HFFc6 (cell line): Measurements from ENCODE around the gene APEH. TPM values are rescaled to one million over a fixed set of nuclear protein-coding genes. Genes with fewer than 3 reads are reported as not detected.

ENCODE experiments used
- DNase-seq: peaks from one replicate; pipeline ENCODE4 v3.0.0-alpha.2; 2018
- H3K27ac Mint-ChIP-seq: 2 replicates; pipeline ENCODE4 v1.8.0; 2020; ENCODE audit warnings: mild to moderate bottlenecking, mixed read lengths
- H3K27me3 Mint-ChIP-seq: 2 replicates; pipeline ENCODE4 v1.8.0; 2021; ENCODE audit warnings: mild to moderate bottlenecking, moderate library complexity, mixed read lengths; ENCODE audit not compliant: insufficient read depth
- H3K36me3 Mint-ChIP-seq: 2 replicates; pipeline ENCODE4 v1.8.0; 2021; ENCODE audit warnings: low read depth, mixed read lengths
- H3K4me1 Mint-ChIP-seq: 2 replicates; pipeline ENCODE4 v1.8.0; 2020; ENCODE audit warnings: low read depth, mixed read lengths
- H3K4me3 Mint-ChIP-seq: 2 replicates; pipeline ENCODE4 v1.8.0; 2020; ENCODE audit warnings: mild to moderate bottlenecking, moderate library complexity, mixed read lengths
- H3K9me3 Mint-ChIP-seq: 2 replicates; pipeline ENCODE4 v1.8.0; 2020; ENCODE audit warnings: mild to moderate bottlenecking, mixed read lengths
- total RNA-seq, 6 experiments: library from RNA; stranded (reverse); fragmentation: NEBNext Ultra II Directional; extraction: Animal tissue kit (Norgen Biotek cat#: 25700); gene quantifications; 2 replicates in 1 of 6; 3 replicates in 5 of 6; pipeline ENCODE4 v1.2.3, GENCODE V29; 2021
- TF ChIP-seq, protein P1 (sequence below): fragments of 200-600 bp; sonication (generic); IDR thresholded peaks from 2 replicates; pipeline ENCODE4 v1.5.0; 2021; ENCODE audit warnings: antibody characterized with exemption, mild to moderate bottlenecking

The APEH gene
- total RNA-seq, 6 experiments from 2014 or later = 98.5 to 126 (median 112) TPM

DNA sequence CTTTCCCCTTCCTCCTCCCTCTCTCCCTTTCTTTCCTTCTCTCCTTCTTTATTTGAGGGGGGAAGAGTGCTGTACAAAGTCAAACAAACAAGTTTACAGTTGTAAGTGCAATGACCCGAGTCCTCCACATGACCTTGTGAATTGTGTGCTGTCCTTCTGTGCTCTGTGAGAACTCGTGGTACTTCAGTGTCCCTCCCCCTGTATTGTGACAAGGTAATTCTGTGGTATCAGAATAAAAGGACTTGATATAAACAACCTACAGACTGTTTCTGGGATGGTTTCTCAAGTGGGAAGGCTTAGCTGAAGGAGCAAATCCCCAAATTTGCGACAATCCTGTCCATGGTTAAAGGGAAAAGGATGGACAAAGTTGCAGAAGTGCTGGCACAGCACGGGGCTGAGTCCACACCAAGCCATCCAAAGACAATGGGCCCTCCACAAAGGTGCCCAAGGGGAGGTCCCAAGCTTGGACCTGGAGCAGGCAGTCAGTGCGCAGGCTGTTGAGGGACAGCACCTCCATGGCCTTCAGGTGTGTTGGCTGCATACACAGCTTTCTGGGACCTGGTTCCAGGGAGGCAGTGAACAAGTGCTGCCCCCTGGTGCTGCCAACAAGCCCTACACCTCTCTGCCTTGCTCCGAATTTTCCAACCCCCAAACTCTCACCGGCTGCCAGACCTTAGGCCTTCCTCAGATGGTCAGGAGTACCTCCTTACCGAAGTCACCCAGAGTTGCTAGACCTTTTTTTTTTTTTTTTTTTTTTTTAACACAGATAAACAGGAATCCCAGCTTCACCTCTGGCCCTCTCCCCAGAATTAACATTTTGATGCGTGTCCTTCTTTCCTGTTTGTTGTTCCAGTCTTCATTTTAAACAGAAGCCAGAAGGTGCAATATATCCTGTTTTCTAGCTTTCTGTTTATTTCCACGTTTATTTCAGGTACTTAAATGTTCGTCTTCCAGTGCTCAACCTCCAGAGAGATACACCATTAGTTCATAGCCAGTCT, 2.6 kb upstream of the APEH start:
- DNase-seq = peak; percentile 43
- H3K27ac Mint-ChIP-seq = peak overlapping the region; percentile 64; the same call in 1 of the 2 replicates
- TF ChIP-seq, protein P1, sequence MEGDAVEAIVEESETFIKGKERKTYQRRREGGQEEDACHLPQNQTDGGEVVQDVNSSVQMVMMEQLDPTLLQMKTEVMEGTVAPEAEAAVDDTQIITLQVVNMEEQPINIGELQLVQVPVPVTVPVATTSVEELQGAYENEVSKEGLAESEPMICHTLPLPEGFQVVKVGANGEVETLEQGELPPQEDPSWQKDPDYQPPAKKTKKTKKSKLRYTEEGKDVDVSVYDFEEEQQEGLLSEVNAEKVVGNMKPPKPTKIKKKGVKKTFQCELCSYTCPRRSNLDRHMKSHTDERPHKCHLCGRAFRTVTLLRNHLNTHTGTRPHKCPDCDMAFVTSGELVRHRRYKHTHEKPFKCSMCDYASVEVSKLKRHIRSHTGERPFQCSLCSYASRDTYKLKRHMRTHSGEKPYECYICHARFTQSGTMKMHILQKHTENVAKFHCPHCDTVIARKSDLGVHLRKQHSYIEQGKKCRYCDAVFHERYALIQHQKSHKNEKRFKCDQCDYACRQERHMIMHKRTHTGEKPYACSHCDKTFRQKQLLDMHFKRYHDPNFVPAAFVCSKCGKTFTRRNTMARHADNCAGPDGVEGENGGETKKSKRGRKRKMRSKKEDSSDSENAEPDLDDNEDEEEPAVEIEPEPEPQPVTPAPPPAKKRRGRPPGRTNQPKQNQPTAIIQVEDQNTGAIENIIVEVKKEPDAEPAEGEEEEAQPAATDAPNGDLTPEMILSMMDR = peak; percentile 92
- H3K36me3 Mint-ChIP-seq = peaks cover 3% of the 10 kb centered on the region
- no peaks in the 10 kb centered on the region for H3K9me3 Mint-ChIP-seq
- H3K4me1 Mint-ChIP-seq = peaks cover 27% of the 10 kb centered on the region
- peak overlapping the region; percentile 68 for H3K4me3 Mint-ChIP-seq
- no peaks in the 10 kb centered on the region for H3K27me3 Mint-ChIP-seq

DNA sequence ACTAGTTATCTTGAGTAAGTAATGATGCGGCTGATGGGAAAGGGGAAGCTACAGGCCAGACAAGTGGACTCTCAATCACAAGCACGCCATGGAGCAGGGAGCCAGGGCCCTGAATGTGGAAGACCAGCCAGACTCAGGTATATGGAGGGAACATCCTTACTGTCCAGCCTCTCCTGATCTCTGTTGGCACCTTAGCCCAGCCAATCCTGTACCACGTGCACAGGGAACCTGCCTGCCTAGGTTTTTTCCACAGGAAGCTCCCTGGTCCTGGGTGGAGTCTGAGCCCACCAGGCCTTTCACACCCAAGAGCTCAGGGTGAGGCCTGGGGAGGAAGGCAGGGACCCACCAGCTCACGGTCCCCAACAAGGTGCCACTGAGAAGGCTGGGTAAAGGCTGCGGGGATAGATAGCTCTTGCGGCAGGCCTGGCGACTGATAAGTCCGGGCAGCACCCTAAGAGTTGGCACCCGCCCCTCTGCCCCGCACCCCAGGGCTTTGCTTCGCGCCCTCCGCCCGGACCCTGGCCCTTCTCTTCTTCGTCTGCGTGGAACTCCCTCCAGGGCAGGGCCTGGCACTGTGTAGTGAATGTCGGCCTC, 933 bp upstream of the APEH start:
- H3K4me3 Mint-ChIP-seq = peak overlapping the region; percentile 91
- no peak for DNase-seq
- peaks cover 27% of the 10 kb centered on the region for H3K4me1 Mint-ChIP-seq
- H3K9me3 Mint-ChIP-seq = no peaks in the 10 kb centered on the region
- peak overlapping the region; percentile 99 for H3K27ac Mint-ChIP-seq
- no peaks in the 10 kb centered on the region for H3K27me3 Mint-ChIP-seq
- H3K36me3 Mint-ChIP-seq = peaks cover 8% of the 10 kb centered on the region
- TF ChIP-seq, protein P1 = no peak

DNA sequence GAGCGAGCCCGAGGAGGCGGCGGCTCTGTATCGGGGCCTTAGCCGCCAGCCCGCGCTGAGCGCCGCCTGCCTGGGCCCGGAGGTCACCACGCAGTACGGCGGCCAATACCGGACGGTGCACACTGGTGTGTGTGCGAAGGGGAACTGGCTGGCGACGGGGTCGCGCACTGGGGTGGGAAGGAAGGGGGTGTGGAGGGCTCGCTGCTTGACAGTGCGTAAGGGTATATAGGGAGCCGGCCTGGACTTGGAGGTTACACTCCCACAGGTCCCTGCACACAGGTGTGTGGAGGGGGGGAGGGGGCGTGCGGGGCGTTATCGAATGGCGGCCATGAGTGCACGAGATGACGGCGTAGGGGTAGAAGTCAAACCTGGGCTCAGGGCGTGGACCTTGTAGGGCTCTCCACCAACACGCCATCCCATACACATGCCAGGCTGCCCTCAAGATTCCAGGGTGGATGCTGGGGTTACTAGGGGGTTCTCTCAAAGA, 389 bp downstream of the APEH start:
- H3K27ac Mint-ChIP-seq = peak overlapping the region; percentile 99

DNA sequence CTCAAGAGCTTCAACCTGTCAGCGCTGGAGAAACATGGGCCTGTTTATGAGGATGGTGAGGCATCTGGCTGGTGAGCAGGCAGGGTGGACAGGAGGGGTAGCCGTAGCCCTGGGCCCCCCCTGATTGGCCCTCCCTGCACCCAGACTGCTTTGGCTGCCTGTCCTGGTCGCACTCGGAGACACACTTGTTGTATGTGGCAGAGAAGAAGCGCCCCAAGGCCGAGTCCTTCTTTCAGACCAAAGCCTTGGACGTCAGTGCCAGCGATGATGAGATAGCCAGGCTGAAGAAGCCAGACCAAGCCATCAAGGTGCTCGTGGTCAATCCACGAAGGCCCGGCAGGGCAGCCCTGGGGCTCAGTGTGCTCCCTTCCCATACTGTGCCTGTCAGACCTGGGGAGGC, 1.8 kb downstream of the APEH start:
- H3K4me3 Mint-ChIP-seq = no peak overlapping the region
- no peak for DNase-seq
- no peak overlapping the region for H3K27ac Mint-ChIP-seq
- TF ChIP-seq, protein P1 = no peak
- peaks cover 2% of the 10 kb centered on the region; the same call in 1 of the 2 replicates for H3K27me3 Mint-ChIP-seq
- H3K9me3 Mint-ChIP-seq = no peaks in the 10 kb centered on the region
- peaks cover 22% of the 10 kb centered on the region for H3K4me1 Mint-ChIP-seq
- peaks cover 11% of the 10 kb centered on the region for H3K36me3 Mint-ChIP-seq

More for the DNA sequence above, 389 bp downstream of the APEH start:
- Mint-ChIP-seq H3K9me3 (no peaks in the 10 kb centered on the region), H3K36me3 (peaks cover 11% of the 10 kb centered on the region), H3K4me3 (peak overlapping the region; percentile 91), H3K4me1 (peaks cover 22% of the 10 kb centered on the region), H3K27me3 (no peaks in the 10 kb centered on the region; the same call in 1 of the 2 replicates)
- TF ChIP-seq, protein P1 = peak; percentile 18; the same call in 1 of the 2 replicates
- no peak for DNase-seq

DNA sequence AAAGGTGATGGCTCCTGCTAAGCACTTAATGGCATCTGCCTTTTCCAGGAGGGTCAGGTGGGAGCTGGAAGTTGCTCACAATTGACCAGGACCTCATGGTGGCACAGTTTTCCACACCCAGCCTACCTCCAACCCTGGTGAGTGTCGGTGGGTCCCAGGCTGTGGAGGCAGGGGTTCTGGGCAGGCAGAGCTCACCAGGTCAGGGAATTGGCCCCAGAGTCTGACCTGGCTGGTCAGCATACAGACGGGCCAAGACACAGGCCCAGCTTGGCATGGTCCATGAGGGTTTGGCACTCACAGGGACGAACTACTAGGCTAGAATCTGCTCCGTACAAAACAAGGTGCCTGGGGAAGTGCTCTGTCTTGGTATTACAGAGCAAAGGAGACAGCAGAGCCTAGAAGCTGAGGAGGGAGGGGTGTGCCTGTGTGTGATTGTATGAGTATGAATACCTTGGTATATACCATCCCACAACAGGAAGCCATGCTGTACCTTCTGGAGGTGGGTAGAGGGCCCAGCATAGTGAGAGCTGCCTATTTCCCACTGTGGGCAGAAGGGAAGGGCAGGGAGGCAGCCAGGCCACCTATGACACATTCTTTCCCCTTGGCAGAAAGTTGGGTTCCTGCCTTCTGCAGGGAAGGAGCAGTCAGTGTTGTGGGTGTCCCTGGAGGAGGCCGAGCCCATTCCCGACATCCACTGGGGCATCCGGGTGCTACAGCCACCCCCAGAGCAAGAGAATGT, 6.5 kb downstream of the APEH start:
- Mint-ChIP-seq H3K27ac (no peak overlapping the region), H3K4me3 (no peak overlapping the region), H3K9me3 (no peaks in the 10 kb centered on the region), H3K36me3 (peaks cover 16% of the 10 kb centered on the region), H3K4me1 (no peaks in the 10 kb centered on the region; the same call in 1 of the 2 replicates), H3K27me3 (peaks cover 2% of the 10 kb centered on the region; the same call in 1 of the 2 replicates)
- DNase-seq = no peak
- TF ChIP-seq, protein P1 = no peak
